GM06990 (cell line): ENCODE results near the gene TCP11.

Experiments
- DNase-seq: peaks from one replicate; pipeline ENCODE4 v3.0.0-alpha.2; 2011; ENCODE audit not compliant: insufficient read length; ENCODE audit errors: extremely low read depth
- H3K27me3 ChIP-seq: replicated peaks from 2 replicates; pipeline ENCODE4 v1.6.0; 2011; ENCODE audit warnings: low read length; ENCODE audit not compliant: control insufficient read depth, insufficient read depth
- H3K36me3 ChIP-seq: 2 replicates; pipeline ENCODE4 v1.5.1; 2011; ENCODE audit warnings: low read length; ENCODE audit not compliant: control insufficient read depth, insufficient read depth
- H3K4me3 ChIP-seq: replicated peaks from 2 replicates; pipeline ENCODE4 v1.5.1; 2011; ENCODE audit warnings: low read depth, mild to moderate bottlenecking, control low read depth, low read length
- TF ChIP-seq, protein P1 (sequence below): IDR thresholded peaks from 2 replicates; pipeline ENCODE4 v1.5.1; 2011; ENCODE audit warnings: low read length, control low read depth, mild to moderate bottlenecking, inconsistent platforms; ENCODE audit not compliant: insufficient read depth, poor library complexity, severe bottlenecking

The TCP11 gene

GRCh38 chr6:35105078-35105477 lies 36.1 kb downstream of the TCP11 start:
- TF ChIP-seq, protein P1, sequence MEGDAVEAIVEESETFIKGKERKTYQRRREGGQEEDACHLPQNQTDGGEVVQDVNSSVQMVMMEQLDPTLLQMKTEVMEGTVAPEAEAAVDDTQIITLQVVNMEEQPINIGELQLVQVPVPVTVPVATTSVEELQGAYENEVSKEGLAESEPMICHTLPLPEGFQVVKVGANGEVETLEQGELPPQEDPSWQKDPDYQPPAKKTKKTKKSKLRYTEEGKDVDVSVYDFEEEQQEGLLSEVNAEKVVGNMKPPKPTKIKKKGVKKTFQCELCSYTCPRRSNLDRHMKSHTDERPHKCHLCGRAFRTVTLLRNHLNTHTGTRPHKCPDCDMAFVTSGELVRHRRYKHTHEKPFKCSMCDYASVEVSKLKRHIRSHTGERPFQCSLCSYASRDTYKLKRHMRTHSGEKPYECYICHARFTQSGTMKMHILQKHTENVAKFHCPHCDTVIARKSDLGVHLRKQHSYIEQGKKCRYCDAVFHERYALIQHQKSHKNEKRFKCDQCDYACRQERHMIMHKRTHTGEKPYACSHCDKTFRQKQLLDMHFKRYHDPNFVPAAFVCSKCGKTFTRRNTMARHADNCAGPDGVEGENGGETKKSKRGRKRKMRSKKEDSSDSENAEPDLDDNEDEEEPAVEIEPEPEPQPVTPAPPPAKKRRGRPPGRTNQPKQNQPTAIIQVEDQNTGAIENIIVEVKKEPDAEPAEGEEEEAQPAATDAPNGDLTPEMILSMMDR: no peak

DNA sequence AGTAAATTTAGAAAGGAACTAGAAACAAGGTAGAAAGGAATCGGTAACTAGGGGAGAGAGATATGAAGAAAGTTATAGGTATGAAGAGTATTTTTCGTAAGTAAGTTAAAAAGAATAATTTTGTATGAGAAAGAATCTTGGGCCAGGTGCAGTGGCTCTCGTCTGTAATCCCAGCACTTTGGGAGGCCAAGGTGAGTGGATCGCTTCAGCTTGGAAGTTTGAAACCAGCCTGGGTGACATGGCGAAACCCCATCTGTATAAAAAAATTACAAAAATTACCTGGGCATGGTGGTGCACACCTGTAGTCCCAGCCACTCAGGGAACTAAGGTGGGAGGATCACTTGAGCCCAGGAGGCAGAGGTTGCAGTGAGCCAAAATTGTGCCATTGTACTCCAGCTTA lies 42.0 kb downstream of the TCP11 start:
- no peak for DNase-seq
- H3K4me3 ChIP-seq: no peak overlapping the region
- no peaks in the 10 kb centered on the region for H3K27me3 ChIP-seq
- TF ChIP-seq, protein P1: no peak
- no peaks in the 10 kb centered on the region for H3K36me3 ChIP-seq

More at GRCh38 chr6:35105078-35105477, 36.1 kb downstream of the TCP11 start:
- DNase-seq: no peak
- H3K4me3 ChIP-seq: no peak overlapping the region
- no peaks in the 10 kb centered on the region for H3K36me3 ChIP-seq
- H3K27me3 ChIP-seq: no peaks in the 10 kb centered on the region

DNA sequence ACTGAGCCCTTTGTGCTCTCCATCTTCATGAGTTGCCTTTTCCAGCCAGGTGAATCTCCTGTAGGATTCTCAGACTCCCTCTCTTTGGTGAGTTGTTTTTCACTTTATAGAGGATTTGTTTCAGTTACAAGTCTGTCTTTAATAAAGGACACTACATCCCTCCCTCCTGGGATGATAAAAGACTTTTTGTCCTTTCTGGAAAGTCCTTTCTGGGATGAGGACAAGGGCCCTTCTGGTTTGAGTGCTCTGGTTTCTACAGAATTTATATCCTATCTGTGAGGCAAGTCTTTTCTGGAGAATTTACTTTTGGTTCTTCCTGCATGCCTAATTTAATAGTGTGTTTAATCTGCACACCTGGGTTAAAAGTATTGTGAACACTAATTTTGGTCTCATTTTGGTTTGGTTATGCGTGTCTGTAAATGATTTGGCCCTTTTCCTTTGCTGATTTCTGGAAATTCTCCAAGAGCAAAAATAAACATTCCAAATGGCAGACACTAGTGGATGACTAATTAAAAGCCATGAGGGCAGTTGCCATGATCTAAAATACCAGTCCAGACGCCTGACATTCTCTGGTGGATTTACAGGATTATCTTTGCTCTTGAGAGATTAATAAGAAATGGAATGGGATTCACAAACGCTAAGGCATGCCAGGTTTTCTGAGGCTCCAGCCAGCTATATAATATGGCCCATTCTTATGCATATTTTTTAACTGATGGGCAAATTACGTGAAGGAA lies 44.8 kb downstream of the TCP11 start:
- H3K27me3 ChIP-seq: no peaks in the 10 kb centered on the region
- no peaks in the 10 kb centered on the region for H3K36me3 ChIP-seq
- TF ChIP-seq, protein P1: no peak
- no peak overlapping the region for H3K4me3 ChIP-seq
- no peak for DNase-seq

GRCh38 chr6:35094183-35094582 lies 47.0 kb downstream of the TCP11 start:
- no peak overlapping the region for H3K4me3 ChIP-seq
- no peak for DNase-seq
- TF ChIP-seq, protein P1: no peak
- no peaks in the 10 kb centered on the region for H3K27me3 ChIP-seq
- H3K36me3 ChIP-seq: no peaks in the 10 kb centered on the region

- TF ChIP-seq, protein P1: no peak
- no peaks in the 10 kb centered on the region for H3K27me3 ChIP-seq
- DNase-seq: no peak
Observed at GRCh38 chr6:35093783-35094182, 47.4 kb downstream of the TCP11 start.

GRCh38 chr6:35093118-35093445 lies 48.1 kb downstream of the TCP11 start:
- DNase-seq: no peak
- TF ChIP-seq, protein P1: no peak

More at GRCh38 chr6:35093783-35094182, 47.4 kb downstream of the TCP11 start:
- Histone ChIP-seq H3K4me3 (no peak overlapping the region), H3K36me3 (no peaks in the 10 kb centered on the region)

More at GRCh38 chr6:35093118-35093445, 48.1 kb downstream of the TCP11 start:
- no peaks in the 10 kb centered on the region for H3K27me3 ChIP-seq
- H3K4me3 ChIP-seq: no peak overlapping the region
- H3K36me3 ChIP-seq: no peaks in the 10 kb centered on the region
